ENCODE data around the gene SNTB2.

The SNTB2 gene

DNA sequence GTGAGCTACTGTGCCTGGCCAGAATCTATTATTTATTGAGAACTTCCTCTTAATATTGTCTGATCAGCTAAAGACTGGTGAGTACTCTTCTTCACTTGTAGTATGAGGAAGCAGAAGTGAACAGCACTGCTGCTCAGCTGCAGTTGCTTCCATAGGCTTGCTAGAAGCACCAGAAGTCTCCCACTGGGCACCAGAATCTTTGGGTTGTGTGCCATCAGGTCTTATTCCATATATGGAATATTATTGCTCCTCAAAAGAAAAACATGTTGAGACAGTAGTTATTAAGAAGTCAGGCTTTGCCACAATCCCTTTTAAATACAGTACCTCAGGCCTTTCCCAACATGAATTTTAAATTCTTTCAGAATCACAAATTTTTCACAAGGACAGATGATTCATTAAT, 17.2 kb downstream of the SNTB2 start:
- Histone ChIP-seq H3K9me3 (no peaks in the 10 kb centered on the region), H3K4me3 (ENCODE audit: low read depth, low read length) (no peak overlapping the region), H3K36me3 (no peaks in the 10 kb centered on the region), H3K27me3 (no peaks in the 10 kb centered on the region), H3K4me1 (no peaks in the 10 kb centered on the region)
- DNase-seq = no peak
- TF ChIP-seq, protein P1, sequence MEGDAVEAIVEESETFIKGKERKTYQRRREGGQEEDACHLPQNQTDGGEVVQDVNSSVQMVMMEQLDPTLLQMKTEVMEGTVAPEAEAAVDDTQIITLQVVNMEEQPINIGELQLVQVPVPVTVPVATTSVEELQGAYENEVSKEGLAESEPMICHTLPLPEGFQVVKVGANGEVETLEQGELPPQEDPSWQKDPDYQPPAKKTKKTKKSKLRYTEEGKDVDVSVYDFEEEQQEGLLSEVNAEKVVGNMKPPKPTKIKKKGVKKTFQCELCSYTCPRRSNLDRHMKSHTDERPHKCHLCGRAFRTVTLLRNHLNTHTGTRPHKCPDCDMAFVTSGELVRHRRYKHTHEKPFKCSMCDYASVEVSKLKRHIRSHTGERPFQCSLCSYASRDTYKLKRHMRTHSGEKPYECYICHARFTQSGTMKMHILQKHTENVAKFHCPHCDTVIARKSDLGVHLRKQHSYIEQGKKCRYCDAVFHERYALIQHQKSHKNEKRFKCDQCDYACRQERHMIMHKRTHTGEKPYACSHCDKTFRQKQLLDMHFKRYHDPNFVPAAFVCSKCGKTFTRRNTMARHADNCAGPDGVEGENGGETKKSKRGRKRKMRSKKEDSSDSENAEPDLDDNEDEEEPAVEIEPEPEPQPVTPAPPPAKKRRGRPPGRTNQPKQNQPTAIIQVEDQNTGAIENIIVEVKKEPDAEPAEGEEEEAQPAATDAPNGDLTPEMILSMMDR (IDR thresholded peaks at IDR 0.05; ENCODE audit: low read depth, low read length) = no peak

GRCh38 chr16:69209735-69210134, 22.8 kb downstream of the SNTB2 start:
- H3K27me3 ChIP-seq = no peaks in the 10 kb centered on the region
- H3K4me3 ChIP-seq (ENCODE audit: low read depth, low read length) = no peak overlapping the region
- H3K4me1 ChIP-seq = peaks cover under 1% of the 10 kb centered on the region; the same call in 1 of the 2 replicates
- no peak for DNase-seq
- H3K9me3 ChIP-seq = no peaks in the 10 kb centered on the region
- no peaks in the 10 kb centered on the region for H3K36me3 ChIP-seq
- TF ChIP-seq, protein P1 (IDR thresholded peaks at IDR 0.05; ENCODE audit: low read depth, low read length) = no peak

DNA sequence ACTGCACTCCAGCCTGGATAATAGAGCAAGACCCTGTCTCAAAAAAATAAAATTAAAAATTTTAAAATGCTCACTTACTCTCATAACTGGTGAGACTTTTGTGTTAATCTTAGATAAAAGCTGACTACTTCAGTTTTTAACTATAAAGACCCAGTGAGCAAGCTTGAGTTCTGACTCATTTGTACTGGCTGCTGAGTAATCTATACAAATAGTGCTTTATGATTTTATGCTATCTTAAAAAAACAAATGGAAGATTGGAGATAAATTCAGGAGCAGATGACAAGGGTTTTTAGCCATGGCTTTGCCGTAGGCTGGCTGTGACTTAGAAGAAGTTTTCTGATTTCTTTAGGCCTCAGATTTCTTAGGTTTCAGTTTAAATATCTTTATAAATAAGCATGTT, 30.5 kb downstream of the SNTB2 start:
- no peaks in the 10 kb centered on the region for H3K27me3 ChIP-seq
- no peaks in the 10 kb centered on the region for H3K36me3 ChIP-seq
- no peaks in the 10 kb centered on the region for H3K9me3 ChIP-seq
- H3K4me3 ChIP-seq (ENCODE audit: low read depth, low read length) = no peak overlapping the region
- TF ChIP-seq, protein P1 (IDR thresholded peaks at IDR 0.05; ENCODE audit: low read depth, low read length) = no peak
- H3K4me1 ChIP-seq = peaks cover 17% of the 10 kb centered on the region
- no peak for DNase-seq

DNA sequence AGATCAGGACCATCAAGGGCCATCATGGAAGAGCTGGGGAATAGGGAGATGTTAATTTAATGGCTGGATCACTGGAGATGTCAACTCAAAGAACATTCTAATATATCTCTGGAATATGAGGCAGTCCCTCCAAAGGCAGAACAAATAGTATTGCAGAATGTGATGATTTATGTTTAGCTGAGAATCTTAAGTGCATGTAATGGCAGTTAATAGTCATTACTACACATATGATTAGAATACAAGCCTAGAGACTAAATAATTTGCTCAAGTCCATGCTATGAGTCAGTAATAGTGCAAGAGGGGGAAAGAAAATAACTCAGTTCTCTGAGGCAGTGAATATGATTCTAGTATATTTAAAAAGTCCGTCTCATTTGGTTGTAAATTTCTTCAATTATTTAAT, 32.3 kb downstream of the SNTB2 start:
- H3K36me3 ChIP-seq = no peaks in the 10 kb centered on the region
- TF ChIP-seq, protein P1 (IDR thresholded peaks at IDR 0.05; ENCODE audit: low read depth, low read length) = no peak
- H3K9me3 ChIP-seq = no peaks in the 10 kb centered on the region
- peaks cover 17% of the 10 kb centered on the region for H3K4me1 ChIP-seq
- no peak overlapping the region for H3K4me3 ChIP-seq (ENCODE audit: low read depth, low read length)
- no peak for DNase-seq
- H3K27me3 ChIP-seq = no peaks in the 10 kb centered on the region

DNA sequence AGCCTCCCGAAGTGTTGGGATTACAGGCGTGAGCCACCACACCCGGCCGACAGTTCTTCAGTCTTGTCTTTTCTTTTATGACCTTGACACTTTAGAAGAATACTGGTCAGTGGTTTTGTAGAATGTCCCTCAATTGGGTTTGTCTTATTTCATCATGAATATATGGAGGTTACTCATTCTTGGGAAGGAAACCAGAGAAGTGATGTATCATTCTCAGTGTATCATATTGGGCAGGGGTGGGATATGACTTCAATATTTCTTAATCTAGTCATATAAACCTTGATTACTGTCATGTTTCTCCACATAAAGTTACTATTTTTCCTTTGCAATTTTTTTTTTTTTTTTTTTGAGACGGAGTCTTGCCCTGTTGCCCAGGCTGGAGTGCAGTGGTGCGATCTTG, 36.9 kb downstream of the SNTB2 start:
- H3K36me3 ChIP-seq = no peaks in the 10 kb centered on the region
- H3K9me3 ChIP-seq = no peaks in the 10 kb centered on the region
- DNase-seq = no peak
- H3K27me3 ChIP-seq = no peaks in the 10 kb centered on the region
- no peaks in the 10 kb centered on the region for H3K4me1 ChIP-seq
- TF ChIP-seq, protein P1 (IDR thresholded peaks at IDR 0.05; ENCODE audit: low read depth, low read length) = no peak
- H3K4me3 ChIP-seq (ENCODE audit: low read depth, low read length) = no peak overlapping the region

GRCh38 chr16:69225121-69225520, 38.2 kb downstream of the SNTB2 start:
- DNase-seq = no peak
- H3K36me3 ChIP-seq = no peaks in the 10 kb centered on the region
- TF ChIP-seq, protein P1 (IDR thresholded peaks at IDR 0.05; ENCODE audit: low read depth, low read length) = no peak
- H3K27me3 ChIP-seq = no peaks in the 10 kb centered on the region
- H3K4me3 ChIP-seq (ENCODE audit: low read depth, low read length) = no peak overlapping the region
- H3K4me1 ChIP-seq = no peaks in the 10 kb centered on the region
- H3K9me3 ChIP-seq = no peaks in the 10 kb centered on the region
